ENCODE data around the gene ERCC8. TPM values are rescaled to one million over a fixed set of nuclear protein-coding genes. Genes with fewer than 3 reads are reported as not detected.

Gene ERCC8
- total RNA-seq, 4 donors from 2014 or later = 1.0 to 39.8 (median 6.8) TPM

DNA sequence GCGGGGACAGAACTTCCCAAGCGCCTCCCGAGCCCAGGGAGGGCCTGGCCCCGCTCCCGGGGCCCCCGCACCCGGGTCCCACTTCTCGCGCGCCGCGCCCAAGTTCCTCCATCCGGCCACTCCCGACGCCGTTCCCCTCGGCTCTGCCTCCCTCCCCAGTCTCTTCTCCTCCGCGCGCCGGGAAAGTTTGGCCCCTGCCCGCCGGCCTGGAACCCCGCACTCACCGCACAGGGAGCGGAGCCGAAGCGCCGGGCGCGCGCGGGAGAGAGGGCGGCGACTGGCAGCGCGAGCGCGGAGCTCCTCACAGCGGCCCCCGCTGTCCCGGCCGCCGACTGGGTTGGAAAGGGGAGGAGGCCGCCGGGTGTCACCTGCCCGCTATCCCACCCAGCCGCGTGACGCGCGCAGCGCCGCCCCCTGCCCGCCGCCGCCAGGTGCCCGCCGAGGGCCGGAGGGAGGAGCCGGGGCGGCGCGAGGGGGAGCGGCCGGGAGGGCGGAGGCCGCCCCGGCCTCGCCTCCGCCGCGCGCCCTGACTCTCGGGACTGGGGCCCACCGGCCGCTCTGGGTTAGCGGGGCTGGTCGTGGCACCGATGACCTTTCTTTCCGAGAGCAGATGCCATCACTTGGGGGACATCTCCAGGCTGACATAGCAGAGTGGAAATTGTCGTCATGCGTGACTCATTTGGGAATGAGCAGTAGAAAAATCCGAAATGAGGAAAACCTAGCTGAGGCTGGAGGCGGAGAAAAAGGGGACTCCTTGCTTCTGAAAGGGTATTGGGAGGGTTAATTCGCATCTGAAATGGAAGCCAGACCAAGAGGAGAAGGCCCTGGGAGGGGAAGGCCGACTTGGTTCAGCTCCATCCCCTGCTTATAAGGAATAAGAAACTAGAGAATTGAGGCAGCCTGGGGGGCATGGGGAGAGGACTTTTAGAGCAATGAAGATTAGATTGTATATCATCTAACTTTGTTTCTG, 100.6 kb downstream of the ERCC8 start, which contains the start of gene ELOVL7:
ELOVL7 (minus strand) TSS at position 334 of the 970 bp plus-strand sequence. CDS start 56,872 bp downstream, outside the sequence.
- peak within 1 kb of the TSS; percentile 38 to 46 for H3K4me3 ChIP-seq
- no peaks in the 10 kb centered on the region for H3K9me3 ChIP-seq
- no peaks in the 10 kb centered on the region for H3K36me3 ChIP-seq
- H3K27ac ChIP-seq = peak within 1 kb of the TSS; percentile 40 to 64
- DNase-seq = peak in 1 of 2 donors; percentile 15
- TF ChIP-seq, protein P1, sequence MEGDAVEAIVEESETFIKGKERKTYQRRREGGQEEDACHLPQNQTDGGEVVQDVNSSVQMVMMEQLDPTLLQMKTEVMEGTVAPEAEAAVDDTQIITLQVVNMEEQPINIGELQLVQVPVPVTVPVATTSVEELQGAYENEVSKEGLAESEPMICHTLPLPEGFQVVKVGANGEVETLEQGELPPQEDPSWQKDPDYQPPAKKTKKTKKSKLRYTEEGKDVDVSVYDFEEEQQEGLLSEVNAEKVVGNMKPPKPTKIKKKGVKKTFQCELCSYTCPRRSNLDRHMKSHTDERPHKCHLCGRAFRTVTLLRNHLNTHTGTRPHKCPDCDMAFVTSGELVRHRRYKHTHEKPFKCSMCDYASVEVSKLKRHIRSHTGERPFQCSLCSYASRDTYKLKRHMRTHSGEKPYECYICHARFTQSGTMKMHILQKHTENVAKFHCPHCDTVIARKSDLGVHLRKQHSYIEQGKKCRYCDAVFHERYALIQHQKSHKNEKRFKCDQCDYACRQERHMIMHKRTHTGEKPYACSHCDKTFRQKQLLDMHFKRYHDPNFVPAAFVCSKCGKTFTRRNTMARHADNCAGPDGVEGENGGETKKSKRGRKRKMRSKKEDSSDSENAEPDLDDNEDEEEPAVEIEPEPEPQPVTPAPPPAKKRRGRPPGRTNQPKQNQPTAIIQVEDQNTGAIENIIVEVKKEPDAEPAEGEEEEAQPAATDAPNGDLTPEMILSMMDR (IDR thresholded peaks at IDR 0.05) = peak in 1 of 4 experiments; percentile 14
- peak; percentile 50 to 69 for TF ChIP-seq POLR2A (IDR thresholded peaks at IDR 0.05)
- peaks cover 0 to 8% of the 10 kb centered on the region in 2 donors for H3K4me1 ChIP-seq
- intact Hi-C loops (cut with DNase I; ENCODE audit: low total_unique reads) = no loop called here
- no peaks in the 10 kb centered on the region for H3K27me3 ChIP-seq

- H3K36me3 ChIP-seq = no peaks in the 10 kb centered on the region
- H3K27me3 ChIP-seq = no peaks in the 10 kb centered on the region
- peak overlapping the region; percentile 38 to 46 for H3K4me3 ChIP-seq
- no peaks in the 10 kb centered on the region for H3K9me3 ChIP-seq
- TF ChIP-seq POLR2A (IDR thresholded peaks at IDR 0.05) = no peak
- TF ChIP-seq, protein P1 (IDR thresholded peaks at IDR 0.05) = no peak
- intact Hi-C loops (cut with DNase I; ENCODE audit: low total_unique reads) = no loop called here
- peak overlapping the region; percentile 40 to 64 for H3K27ac ChIP-seq
- no peak for DNase-seq
- H3K4me1 ChIP-seq = peaks cover 0 to 8% of the 10 kb centered on the region in 2 donors
These were observed 101.4 kb downstream of the ERCC8 start for GRCh38 chr5:60843386-60843935.

GRCh38 chr5:60842871-60843385, 101.9 kb downstream of the ERCC8 start:
- H3K36me3 ChIP-seq = no peaks in the 10 kb centered on the region
- H3K4me3 ChIP-seq = peak overlapping the region; percentile 38 to 46
- no peaks in the 10 kb centered on the region for H3K9me3 ChIP-seq
- intact Hi-C loops (cut with DNase I; ENCODE audit: low total_unique reads) = no loop called here
- no peak for TF ChIP-seq POLR2A (IDR thresholded peaks at IDR 0.05)
- TF ChIP-seq, protein P1 (IDR thresholded peaks at IDR 0.05) = no peak
- H3K4me1 ChIP-seq = peaks cover 0 to 8% of the 10 kb centered on the region in 2 donors
- DNase-seq = no peak
- no peaks in the 10 kb centered on the region for H3K27me3 ChIP-seq
- H3K27ac ChIP-seq = peak overlapping the region in 1 of 2 donors; percentile 64

DNA sequence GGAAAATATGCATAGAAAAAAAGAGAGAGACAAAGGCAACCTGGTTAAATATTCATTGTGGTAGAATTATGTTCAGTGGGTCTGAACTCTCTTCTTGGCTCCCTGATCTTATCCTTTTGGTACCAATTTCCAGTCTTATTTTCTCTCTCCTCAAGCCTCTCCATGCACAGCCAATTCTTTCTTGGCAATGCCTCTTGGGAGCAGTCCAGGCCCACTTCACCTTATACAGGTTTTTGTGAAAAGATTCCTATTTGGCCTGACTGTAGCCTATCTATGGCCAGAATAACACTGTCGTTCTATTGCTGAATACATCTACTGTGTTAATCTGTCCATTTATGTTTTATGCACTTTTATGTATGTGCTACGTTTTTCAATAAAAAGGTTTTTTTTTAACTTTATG, 103.5 kb downstream of the ERCC8 start:
- intact Hi-C loops (cut with DNase I; ENCODE audit: low total_unique reads) = no loop called here
- no peak for DNase-seq
- Histone ChIP-seq H3K4me3 (no peak overlapping the region), H3K4me1 (peaks cover 0 to 8% of the 10 kb centered on the region in 2 donors), H3K27me3 (no peaks in the 10 kb centered on the region), H3K27ac (no peak overlapping the region), H3K36me3 (no peaks in the 10 kb centered on the region), H3K9me3 (no peaks in the 10 kb centered on the region)
- TF ChIP-seq, protein P1 (IDR thresholded peaks at IDR 0.05) = no peak
- TF ChIP-seq POLR2A (IDR thresholded peaks at IDR 0.05) = no peak

Data from uterus (tissue), 4 donors.